NCI-H146 treated with DMSO at 0.1 percent for 48 hours (cell line): ENCODE measurements around the gene SKAP1.
"Not testable (repeated sequence)": the region's sequence is repeated elsewhere in the genome, so short reads cannot be mapped to it uniquely, and the experiment has no call there.

ENCODE experiments used
- DNase-seq: peaks from one replicate; lab custom pipeline; 2025; ENCODE audit not compliant: unreplicated experiment; lab: John Stamatoyannopoulos, UW

SKAP1 gene

GRCh38 chr17:48219617-48220016, 210.4 kb downstream of the SKAP1 start:
- peak; percentile 92 for DNase-seq

- peak; percentile 82 for DNase-seq
Measured at GRCh38 chr17:48215583-48216139, 214.4 kb downstream of the SKAP1 start.

- peak; percentile 42 for DNase-seq
Measured at GRCh38 chr17:48213797-48214196, 216.2 kb downstream of the SKAP1 start.

- DNase-seq = no peak
Measured at GRCh38 chr17:48211787-48212186, 218.2 kb downstream of the SKAP1 start.

- DNase-seq = no peak
Measured at GRCh38 chr17:48211011-48211410, 219.0 kb downstream of the SKAP1 start.

- DNase-seq = no peak
Measured at GRCh38 chr17:48209973-48210372, 220.0 kb downstream of the SKAP1 start.

GRCh38 chr17:48207776-48208544, 222.1 kb downstream of the SKAP1 start:
- no peak for DNase-seq

- not testable (repeated sequence) for DNase-seq
Measured at GRCh38 chr17:48207036-48207435, 223.0 kb downstream of the SKAP1 start.

GRCh38 chr17:48202959-48203358, 227.1 kb downstream of the SKAP1 start:
- no peak for DNase-seq

GRCh38 chr17:48198950-48199541, 231.0 kb downstream of the SKAP1 start:
- DNase-seq = no peak

GRCh38 chr17:48195910-48196309, 234.1 kb downstream of the SKAP1 start:
- DNase-seq = no peak

GRCh38 chr17:48194097-48194550, 235.9 kb downstream of the SKAP1 start:
- peak; percentile 64 for DNase-seq

- DNase-seq = no peak
Measured at GRCh38 chr17:48192321-48192731, 237.7 kb downstream of the SKAP1 start.

GRCh38 chr17:48191362-48191761, 238.7 kb downstream of the SKAP1 start:
- DNase-seq = no peak

- no peak for DNase-seq
Measured at GRCh38 chr17:48190871-48191270, 239.1 kb downstream of the SKAP1 start.

- DNase-seq = no peak
Measured at GRCh38 chr17:48187872-48188608, 242.0 kb downstream of the SKAP1 start.

GRCh38 chr17:48186317-48186716, 243.7 kb downstream of the SKAP1 start:
- DNase-seq = not testable (repeated sequence)

GRCh38 chr17:48184721-48185120, 245.3 kb downstream of the SKAP1 start:
- DNase-seq = no peak

GRCh38 chr17:48181653-48182052, 248.4 kb downstream of the SKAP1 start:
- DNase-seq = peak; percentile 39

- DNase-seq = no peak
Measured at GRCh38 chr17:48180842-48181629, 249.0 kb downstream of the SKAP1 start.
